22Rv1 (cell line): Measurements from ENCODE around the gene TSC1.

Experiments
- CTCF ChIP-seq: fragments of 450-650 bp; IDR thresholded peaks from 2 replicates; pipeline ENCODE4 v1.5.1; 2017; ENCODE audit warnings: mild to moderate bottlenecking
- ZFX ChIP-seq: fragments of 450-650 bp; IDR thresholded peaks from 2 replicates; pipeline ENCODE4 v1.6.1; 2017; ENCODE audit warnings: antibody characterized with exemption, borderline replicate concordance

- TF ChIP-seq CTCF (no peak), ZFX (no peak)
These were observed 25.4 kb upstream of the TSC1 start for GRCh38 chr9:132969783-132970182.
